ACHN (cell line): Measurements from ENCODE around the gene INCENP.
"Not testable (repeated sequence)": the region's sequence is repeated elsewhere in the genome, so short reads cannot be mapped to it uniquely, and the experiment has no call there.

Experiments used
- DNase-seq: peaks from one replicate; pipeline ENCODE4 v3.0.0-alpha.2; 2015
- in situ Hi-C: cut with HindIII; loops from 2 replicates; pipeline ENCODE4 v1.10.0; 2017; ENCODE audit warnings: low sequenced_read_pairs, low pct_ligation_motif_present, low pct_unique_long_range_greater_than_20kb

The INCENP gene

GRCh38 chr11:62123669-62124185 lies at the start of gene INCENP:
INCENP (plus strand) TSS chr11:62124011; CDS start chr11:62128162, 4,151 bp downstream.
- DNase-seq: peak; percentile 98
- in situ Hi-C loops: no loop called here

GRCh38 chr11:62075438-62075837 lies 48.4 kb upstream of the INCENP start:
- no peak for DNase-seq
- in situ Hi-C loops: no loop called here

- DNase-seq: no peak
- in situ Hi-C loops: no loop called here
Measured at GRCh38 chr11:62077132-62077531, 46.7 kb upstream of the INCENP start.

GRCh38 chr11:62081378-62082291 lies 42.2 kb upstream of the INCENP start:
- in situ Hi-C loops: no loop called here
- peak; percentile 77 for DNase-seq

GRCh38 chr11:62082292-62082657 lies 41.5 kb upstream of the INCENP start:
- in situ Hi-C loops: no loop called here
- no peak for DNase-seq

- in situ Hi-C loops, DNase-seq: not testable (repeated sequence)
Measured at GRCh38 chr11:62084801-62085200, 39.0 kb upstream of the INCENP start.

GRCh38 chr11:62087694-62088093 lies 36.1 kb upstream of the INCENP start:
- no peak for DNase-seq
- in situ Hi-C loops: no loop called here

- peak; percentile 15 for DNase-seq
Measured at GRCh38 chr11:62088331-62088933, 35.4 kb upstream of the INCENP start.

GRCh38 chr11:62103141-62103540 lies 20.7 kb upstream of the INCENP start:
- no peak for DNase-seq
- in situ Hi-C loops: no loop called here

More at GRCh38 chr11:62088331-62088933, 35.4 kb upstream of the INCENP start:
- in situ Hi-C loops: no loop called here

- in situ Hi-C loops: no loop called here
- DNase-seq: no peak
Measured at GRCh38 chr11:62103986-62104385, 19.8 kb upstream of the INCENP start.

- DNase-seq: no peak
- in situ Hi-C loops: no loop called here
Measured at GRCh38 chr11:62104816-62105653, 18.8 kb upstream of the INCENP start.

- in situ Hi-C loops: no loop called here
Measured at GRCh38 chr11:62105667-62106191, 18.1 kb upstream of the INCENP start.

GRCh38 chr11:62108017-62108750 lies 15.6 kb upstream of the INCENP start:
- in situ Hi-C loops: no loop called here
- peak; percentile 56 for DNase-seq

More at GRCh38 chr11:62105667-62106191, 18.1 kb upstream of the INCENP start:
- no peak for DNase-seq

- no peak for DNase-seq
- in situ Hi-C loops: no loop called here
Measured at GRCh38 chr11:62108971-62109404, 14.8 kb upstream of the INCENP start.

- in situ Hi-C loops: no loop called here
- no peak for DNase-seq
Measured at GRCh38 chr11:62115085-62115694, 8.6 kb upstream of the INCENP start.

- DNase-seq: no peak
- in situ Hi-C loops: no loop called here
Measured at GRCh38 chr11:62116451-62116850, 7.4 kb upstream of the INCENP start.

GRCh38 chr11:62119569-62119968 lies 4.2 kb upstream of the INCENP start:
- in situ Hi-C loops: no loop called here
- DNase-seq: no peak
